OCI-LY7 (cell line): ENCODE measurements around the gene LRCOL1. TPM values are rescaled to one million over a fixed set of nuclear protein-coding genes. Genes with fewer than 3 reads are reported as not detected.

Experiments used
- BruUV-seq: library from RNA; stranded (reverse); fragments of 400-500 nt; replicated peaks from 2 replicates; lab custom pipeline; 2021; lab: Mats Ljungman, UMichigan
- CTCF ChIA-PET: fragments of 300-600 bp; sonication (Branson Sonifier 250); formaldehyde crosslinking; loops from one replicate; lab custom pipeline; 2022; ENCODE audit warnings: antibody characterized with exemption; ENCODE audit not compliant: unreplicated experiment; lab: Charles Lee
- POLR2A ChIA-PET: fragments of 300-600 bp; sonication (Branson Sonifier 250); formaldehyde crosslinking; loops from one replicate; lab custom pipeline; 2022; ENCODE audit warnings: antibody characterized with exemption; lab: Charles Lee
- DNase-seq: peaks from one replicate; pipeline ENCODE4 v3.0.0-alpha.2; 2015; ENCODE audit warnings: low spot score
- H2AFZ ChIP-seq: fragments of 200-600 bp; sonication (generic), shearing (Covaris generic); 2 replicates; pipeline ENCODE4 v1.6.1; 2014; ENCODE audit warnings: mild to moderate bottlenecking, antibody characterized with exemption, low read length, moderate library complexity
- H3K27ac ChIP-seq: fragments of 200-600 bp; sonication (generic); 2 replicates; pipeline ENCODE4 v1.5.1; 2014; ENCODE audit warnings: mixed run types, low read depth, mild to moderate bottlenecking, moderate library complexity, low read length, inconsistent platforms; ENCODE audit not compliant: poor library complexity, severe bottlenecking
- H3K36me3 ChIP-seq: fragments of 200-600 bp; sonication (generic); 2 replicates; pipeline ENCODE4 v1.6.1; 2014; ENCODE audit warnings: mild to moderate bottlenecking, antibody characterized with exemption, low read length, moderate library complexity, mixed read lengths; ENCODE audit not compliant: insufficient read depth
- H3K4me1 ChIP-seq: fragments of 200-600 bp; sonication (generic); 2 replicates; pipeline ENCODE4 v1.5.1; 2014; ENCODE audit warnings: mild to moderate bottlenecking, low read length; ENCODE audit not compliant: insufficient read depth, poor library complexity, severe bottlenecking
- H3K4me2 ChIP-seq: fragments of 200-600 bp; sonication (generic); 2 replicates; pipeline ENCODE4 v1.6.1; 2014; ENCODE audit warnings: mild to moderate bottlenecking, low read length
- H3K4me3 ChIP-seq: fragments of 200-600 bp; sonication (generic); 2 replicates; pipeline ENCODE4 v1.5.1; 2014; ENCODE audit warnings: mild to moderate bottlenecking, low read depth, low read length; ENCODE audit not compliant: poor library complexity, severe bottlenecking
- H3K79me2 ChIP-seq: fragments of 200-600 bp; sonication (generic); 2 replicates; pipeline ENCODE4 v1.6.1; 2016; ENCODE audit warnings: low read depth, mild to moderate bottlenecking, low read length, moderate library complexity, mixed read lengths; ENCODE audit not compliant: insufficient read depth
- H3K9me2 ChIP-seq: fragments of 200-600 bp; sonication (generic); 2 replicates; pipeline ENCODE4 v1.6.1; 2016; ENCODE audit warnings: mild to moderate bottlenecking, low read length, mixed read lengths; ENCODE audit not compliant: insufficient read depth
- H3K9me3 ChIP-seq: fragments of 200-600 bp; sonication (generic); 2 replicates; pipeline ENCODE4 v1.6.1; 2014; ENCODE audit warnings: mild to moderate bottlenecking, mixed run types, low read length, mixed read lengths
- H4K20me1 ChIP-seq: fragments of 200-600 bp; sonication (generic); 2 replicates; pipeline ENCODE4 v1.6.1; 2014; ENCODE audit warnings: mild to moderate bottlenecking, antibody characterized with exemption, low read length, moderate library complexity, mixed read lengths; ENCODE audit not compliant: insufficient read depth
- CTCF ChIP-seq: fragments of 200-600 bp; sonication (generic); conservative IDR thresholded peaks from 2 replicates; pipeline ENCODE4 v1.5.1; 2014; ENCODE audit warnings: mild to moderate bottlenecking, antibody characterized with exemption, low read length, moderate library complexity, mixed read lengths
- EZH2phosphoT487 ChIP-seq: fragments of 200-600 bp; sonication (generic); IDR thresholded peaks from 2 replicates; pipeline ENCODE4 v1.6.1; 2018; ENCODE audit warnings: low read depth, borderline replicate concordance, mild to moderate bottlenecking, mixed run types, antibody characterized with exemption, low read length, moderate library complexity, mixed read lengths
- intact Hi-C: fragments of 100-400 bp; cut with micrococcal nuclease; formaldehyde crosslinking; loops from one replicate; pipeline ENCODE4 v1.10.0; 2022; ENCODE audit not compliant: unreplicated experiment
- total RNA-seq, 2 experiments: library from RNA; depleted of rRNA in 1 of 2; stranded (reverse); fragments of >200 nt in 1 of 2; shearing (Covaris generic) in 1 of 2; gene quantifications; 2 replicates each; pipeline ENCODE4 v1.2.3, GENCODE V29; 2014 to 2022

The LRCOL1 gene
- total RNA-seq, 2 experiments from 2014 or later, result not detected

- Histone ChIP-seq H3K9me3 (peaks cover 20% of the 10 kb centered on the region; the same call in 1 of the 2 replicates), H3K27ac (no peak overlapping the region), H3K79me2 (no peaks in the 10 kb centered on the region), H3K4me3 (no peak overlapping the region), H2AFZ (no peak overlapping the region), H3K4me2 (no peak overlapping the region), H3K4me1 (peaks cover 9% of the 10 kb centered on the region), H3K9me2 (no peaks in the 10 kb centered on the region), H3K36me3 (peaks cover under 1% of the 10 kb centered on the region; the same call in 1 of the 2 replicates), H4K20me1 (no peaks in the 10 kb centered on the region)
- ChIA-PET CTCF (no interaction called here), POLR2A (interaction anchor here (0.6 to 0.8 kb wide), 2 partner anchors 8 to 52 kb away, joined by 3 to 4 read pairs; no protein-coding TSS in a partner anchor)
- intact Hi-C loops, result no loop called here
- TF ChIP-seq EZH2phosphoT487 (no peak), CTCF (no peak)
- DNase-seq, result no peak
- BruUV-seq, result no TSS peak
Observed at GRCh38 chr12:132617822-132618682, 7.7 kb upstream of the LRCOL1 start.

GRCh38 chr12:132617135-132617701 lies 6.8 kb upstream of the LRCOL1 start:
- Histone ChIP-seq H4K20me1 (no peaks in the 10 kb centered on the region), H3K36me3 (no peaks in the 10 kb centered on the region), H3K4me2 (no peak overlapping the region), H3K27ac (no peak overlapping the region), H3K4me1 (peaks cover 9% of the 10 kb centered on the region), H3K9me2 (no peaks in the 10 kb centered on the region), H2AFZ (no peak overlapping the region), H3K4me3 (no peak overlapping the region), H3K79me2 (no peaks in the 10 kb centered on the region), H3K9me3 (peaks cover 20% of the 10 kb centered on the region; the same call in 1 of the 2 replicates)
- BruUV-seq, result no TSS peak
- DNase-seq, result no peak
- POLR2A ChIA-PET, result interaction anchor here (0.6 to 1.7 kb wide), 4 partner anchors 9 to 51 kb away, joined by 3 to 4 read pairs (median 4); no protein-coding TSS in a partner anchor
- CTCF ChIA-PET, result no interaction called here
- intact Hi-C loops, result no loop called here
- TF ChIP-seq CTCF, result no peak
- no peak for TF ChIP-seq EZH2phosphoT487
